HG03575 (cell line): ENCODE data around the gene F5.
"Not testable (repeated sequence)": the region's sequence is repeated elsewhere in the genome, so short reads cannot be mapped to it uniquely, and the experiment has no call there.

Source experiments
- ATAC-seq: cut with Tn5 transposase; IDR thresholded peaks from one replicate; pipeline ENCODE4 v1.9.1; 2021; ENCODE audit not compliant: unreplicated experiment, insufficient number of reproducible peaks, low FRiP score; ENCODE audit errors: extremely low read depth

F5 gene

GRCh38 chr1:169557131-169557530, 29.1 kb downstream of the F5 start:
- no peak for ATAC-seq

GRCh38 chr1:169550294-169550693, 36.0 kb downstream of the F5 start:
- ATAC-seq = no peak

GRCh38 chr1:169548282-169548681, 38.0 kb downstream of the F5 start:
- ATAC-seq = no peak

GRCh38 chr1:169546087-169546995, 39.9 kb downstream of the F5 start:
- no peak for ATAC-seq

- ATAC-seq = no peak
Observed at GRCh38 chr1:169545472-169545871, 40.8 kb downstream of the F5 start.

- ATAC-seq = no peak
Observed at GRCh38 chr1:169538998-169539871, 47.0 kb downstream of the F5 start.

- no peak for ATAC-seq
Observed at GRCh38 chr1:169534653-169535052, 51.6 kb downstream of the F5 start.

GRCh38 chr1:169533528-169534190, 52.6 kb downstream of the F5 start:
- ATAC-seq = not testable (repeated sequence)

GRCh38 chr1:169530448-169530847, 55.8 kb downstream of the F5 start:
- no peak for ATAC-seq

- ATAC-seq = no peak
Observed at GRCh38 chr1:169529068-169529642, 57.1 kb downstream of the F5 start.

GRCh38 chr1:169528215-169529067, 57.8 kb downstream of the F5 start:
- no peak for ATAC-seq

- ATAC-seq = no peak
Observed at GRCh38 chr1:169527451-169528214, 58.6 kb downstream of the F5 start.

- ATAC-seq = no peak
Observed at GRCh38 chr1:169527001-169527400, 59.3 kb downstream of the F5 start.

- ATAC-seq = no peak
Observed at GRCh38 chr1:169526120-169526832, 60.0 kb downstream of the F5 start.

GRCh38 chr1:169525391-169525790, 60.9 kb downstream of the F5 start:
- no peak for ATAC-seq

GRCh38 chr1:169523904-169524303, 62.4 kb downstream of the F5 start:
- ATAC-seq = no peak

GRCh38 chr1:169521226-169521625, 65.1 kb downstream of the F5 start:
- ATAC-seq = no peak
